ENCODE data around the gene SLCO2A1. TPM values are rescaled to one million over a fixed set of nuclear protein-coding genes. Genes with fewer than 3 reads are reported as not detected.

The SLCO2A1 gene
- polyA plus RNA-seq, 1 donor (not counting 4 experiments of a cell fraction or from before 2014, with no cell fraction given), result 0.80 TPM

DNA sequence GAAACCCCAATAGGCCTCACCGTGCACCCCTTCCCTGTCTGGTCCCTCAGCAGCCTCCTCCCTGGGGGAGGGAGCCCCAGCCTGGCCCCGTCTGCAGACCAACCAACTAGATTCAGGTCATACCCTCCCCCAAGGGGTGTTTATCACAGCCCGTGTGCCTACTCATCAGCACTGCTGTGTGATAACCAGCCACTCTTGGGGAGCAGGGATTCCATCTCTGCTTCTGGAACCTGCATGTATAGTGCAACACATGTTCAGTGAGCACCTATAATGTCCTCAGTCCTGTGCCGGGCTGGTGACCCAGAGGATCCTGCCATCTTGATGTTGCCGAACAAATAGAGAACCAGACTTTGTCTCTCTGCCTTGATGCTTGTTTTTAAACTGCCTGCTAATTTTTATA lies 6.6 kb upstream of the SLCO2A1 start:
- no peak for FAIRE-seq
- Histone ChIP-seq H3K4me2 (ENCODE audit: control insufficient read depth, extremely low read depth, insufficient read depth, low read depth, low read length) (no peak overlapping the region), H3K4me1 (ENCODE audit: control insufficient read depth, extremely low read depth, insufficient read depth, low read length) (no peaks in the 10 kb centered on the region), H3K4me3 (ENCODE audit: control insufficient read depth in 2 of 3, extremely low read depth in 1 of 3, insufficient read depth in 2 of 3, low read depth in 1 of 3, low read length in 3 of 3) (no peak overlapping the region), H2AFZ (ENCODE audit: control insufficient read depth, low read length) (no peak overlapping the region), H3K36me3 (ENCODE audit: control insufficient read depth in 2 of 2, extremely low read depth in 1 of 2, insufficient read depth in 2 of 2, low read length in 2 of 2) (no peaks in the 10 kb centered on the region), H4K20me1 (ENCODE audit: control insufficient read depth, extremely low read depth, insufficient read depth, low read length) (no peaks in the 10 kb centered on the region), H3K9me1 (ENCODE audit: control insufficient read depth, extremely low read depth, insufficient read depth, low read length) (no peaks in the 10 kb centered on the region), H3K9ac (ENCODE audit: control insufficient read depth, extremely low read depth, insufficient read depth, low read length) (no peak overlapping the region), H3K27ac (ENCODE audit: control insufficient read depth, insufficient read depth, low read length) (no peak overlapping the region), H3K27me3 (ENCODE audit: control insufficient read depth, extremely low read depth, insufficient read depth, low read length) (peaks cover 7% of the 10 kb centered on the region), H3K79me2 (ENCODE audit: control insufficient read depth, insufficient read depth, low read length) (no peaks in the 10 kb centered on the region), H3K9me3 (ENCODE audit: control insufficient read depth, low read depth, low read length) (no peaks in the 10 kb centered on the region)
- dilution Hi-C loops (cut with MboI; ENCODE audit: extremely low pct_ligation_motif_present, low sequenced_read_pairs), result no loop called here
- TF ChIP-seq CTCF (optimal IDR thresholded peaks at IDR 0.05 in 1 of 3, IDR thresholded peaks at IDR 0.05 in 1 of 3, conservative IDR thresholded peaks at IDR 0.05 in 1 of 3; ENCODE audit: extremely low read depth in 1 of 3, insufficient read depth in 2 of 3, low read length in 3 of 3), result no peak
- TF ChIP-seq EZH2 (IDR thresholded peaks at IDR 0.05; ENCODE audit: low read length), result no peak
- DNase-seq (ENCODE audit: low read depth, low spot score), result no peak

DNA sequence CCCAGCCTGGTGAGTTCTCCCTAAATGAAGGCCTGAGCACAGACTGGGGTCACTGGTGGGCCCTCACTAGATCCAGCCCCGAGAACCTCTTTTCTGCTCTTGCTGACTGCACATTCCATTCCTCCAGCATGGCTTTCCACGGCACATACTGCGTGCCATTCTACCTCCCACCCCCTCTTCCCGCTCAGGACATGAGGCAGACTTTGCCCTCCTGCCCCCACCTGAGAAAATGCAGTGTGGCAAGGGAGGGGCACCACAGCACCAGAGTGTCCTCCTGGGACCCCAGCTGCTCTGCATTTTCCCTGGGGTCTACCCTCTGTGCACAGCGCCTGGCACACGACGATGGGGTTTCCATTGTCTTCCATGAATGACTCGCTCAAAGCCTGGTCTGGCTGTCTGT lies 6.1 kb upstream of the SLCO2A1 start:
- Histone ChIP-seq H3K9me3 (ENCODE audit: control insufficient read depth, low read depth, low read length) (no peaks in the 10 kb centered on the region), H3K4me2 (ENCODE audit: control insufficient read depth, extremely low read depth, insufficient read depth, low read depth, low read length) (no peak overlapping the region), H3K36me3 (ENCODE audit: control insufficient read depth in 2 of 2, extremely low read depth in 1 of 2, insufficient read depth in 2 of 2, low read length in 2 of 2) (no peaks in the 10 kb centered on the region), H3K4me1 (ENCODE audit: control insufficient read depth, extremely low read depth, insufficient read depth, low read length) (no peaks in the 10 kb centered on the region), H3K9ac (ENCODE audit: control insufficient read depth, extremely low read depth, insufficient read depth, low read length) (no peak overlapping the region), H3K4me3 (ENCODE audit: control insufficient read depth in 2 of 3, extremely low read depth in 1 of 3, insufficient read depth in 2 of 3, low read depth in 1 of 3, low read length in 3 of 3) (no peak overlapping the region), H2AFZ (ENCODE audit: control insufficient read depth, low read length) (no peak overlapping the region), H3K79me2 (ENCODE audit: control insufficient read depth, insufficient read depth, low read length) (no peaks in the 10 kb centered on the region), H3K9me1 (ENCODE audit: control insufficient read depth, extremely low read depth, insufficient read depth, low read length) (no peaks in the 10 kb centered on the region), H4K20me1 (ENCODE audit: control insufficient read depth, extremely low read depth, insufficient read depth, low read length) (no peaks in the 10 kb centered on the region), H3K27ac (ENCODE audit: control insufficient read depth, insufficient read depth, low read length) (no peak overlapping the region), H3K27me3 (ENCODE audit: control insufficient read depth, extremely low read depth, insufficient read depth, low read length) (peaks cover 10% of the 10 kb centered on the region)
- FAIRE-seq (no peak), DNase-seq (ENCODE audit: low read depth, low spot score) (no peak)
- no peak for TF ChIP-seq CTCF (optimal IDR thresholded peaks at IDR 0.05 in 1 of 3, IDR thresholded peaks at IDR 0.05 in 1 of 3, conservative IDR thresholded peaks at IDR 0.05 in 1 of 3; ENCODE audit: extremely low read depth in 1 of 3, insufficient read depth in 2 of 3, low read length in 3 of 3)
- no peak for TF ChIP-seq EZH2 (IDR thresholded peaks at IDR 0.05; ENCODE audit: low read length)
- dilution Hi-C loops (cut with MboI; ENCODE audit: extremely low pct_ligation_motif_present, low sequenced_read_pairs), result no loop called here

Data from keratinocyte (primary cell).